ENCODE data around the gene CDHR1.

The CDHR1 gene

DNA sequence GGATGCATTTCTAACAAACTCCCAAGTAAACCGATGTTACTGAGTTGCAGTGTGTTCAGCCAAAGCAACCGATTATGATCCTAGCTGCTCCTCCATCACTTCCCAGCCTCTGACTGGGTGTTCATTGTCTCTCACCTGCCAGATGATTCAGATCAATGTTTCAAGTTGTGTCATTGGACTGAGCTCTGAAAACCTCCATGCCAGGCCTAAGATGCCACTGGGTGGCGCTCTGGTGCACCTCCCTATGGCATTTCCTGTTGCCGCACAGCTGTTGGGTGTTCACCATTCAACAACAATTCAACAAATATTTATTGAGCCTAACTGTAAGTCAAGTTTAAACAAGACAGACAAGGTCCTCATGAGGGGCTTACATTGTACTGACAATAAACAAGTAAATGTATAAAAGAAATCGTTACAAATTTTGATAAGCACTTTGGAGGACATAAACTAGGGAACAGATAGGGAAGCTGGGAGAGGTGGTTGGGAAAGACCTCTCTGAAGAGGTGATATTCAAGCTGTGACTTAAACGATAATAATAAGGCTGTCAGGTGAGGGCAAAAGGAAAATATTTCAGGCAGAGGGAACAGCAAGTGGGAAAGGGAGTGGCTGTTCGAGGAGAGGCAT lies 73.3 kb downstream of the CDHR1 start:
- no peaks in the 10 kb centered on the region for H3K36me3 ChIP-seq (ENCODE audit: low read length)
- H3K27me3 ChIP-seq (ENCODE audit: low read length): no peaks in the 10 kb centered on the region
- no peak overlapping the region for H3K9ac ChIP-seq (ENCODE audit: low read length)
- H2AFZ ChIP-seq (ENCODE audit: low read depth, low read length, severe bottlenecking): no peak overlapping the region
- no peak overlapping the region for H3K4me2 ChIP-seq (ENCODE audit: low read depth, low read length, poor library complexity, severe bottlenecking)
- H3K9me3 ChIP-seq (ENCODE audit: insufficient read depth, low read length): no peaks in the 10 kb centered on the region
- TF ChIP-seq, protein P1, sequence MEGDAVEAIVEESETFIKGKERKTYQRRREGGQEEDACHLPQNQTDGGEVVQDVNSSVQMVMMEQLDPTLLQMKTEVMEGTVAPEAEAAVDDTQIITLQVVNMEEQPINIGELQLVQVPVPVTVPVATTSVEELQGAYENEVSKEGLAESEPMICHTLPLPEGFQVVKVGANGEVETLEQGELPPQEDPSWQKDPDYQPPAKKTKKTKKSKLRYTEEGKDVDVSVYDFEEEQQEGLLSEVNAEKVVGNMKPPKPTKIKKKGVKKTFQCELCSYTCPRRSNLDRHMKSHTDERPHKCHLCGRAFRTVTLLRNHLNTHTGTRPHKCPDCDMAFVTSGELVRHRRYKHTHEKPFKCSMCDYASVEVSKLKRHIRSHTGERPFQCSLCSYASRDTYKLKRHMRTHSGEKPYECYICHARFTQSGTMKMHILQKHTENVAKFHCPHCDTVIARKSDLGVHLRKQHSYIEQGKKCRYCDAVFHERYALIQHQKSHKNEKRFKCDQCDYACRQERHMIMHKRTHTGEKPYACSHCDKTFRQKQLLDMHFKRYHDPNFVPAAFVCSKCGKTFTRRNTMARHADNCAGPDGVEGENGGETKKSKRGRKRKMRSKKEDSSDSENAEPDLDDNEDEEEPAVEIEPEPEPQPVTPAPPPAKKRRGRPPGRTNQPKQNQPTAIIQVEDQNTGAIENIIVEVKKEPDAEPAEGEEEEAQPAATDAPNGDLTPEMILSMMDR (IDR thresholded peaks at IDR 0.05; ENCODE audit: insufficient read depth, low read length, poor library complexity, severe bottlenecking): peak; percentile 55
- TF ChIP-seq EZH2phosphoT487 (conservative IDR thresholded peaks at IDR 0.05; ENCODE audit: low read length): no peak
- no peaks in the 10 kb centered on the region for H4K20me1 ChIP-seq (ENCODE audit: low read depth, low read length)
- no peaks in the 10 kb centered on the region for H3F3A ChIP-seq (ENCODE audit: insufficient read depth)
- no peaks in the 10 kb centered on the region for H3K79me2 ChIP-seq (ENCODE audit: insufficient read depth, low read length)
- H3K4me3 ChIP-seq (ENCODE audit: insufficient read depth, low read length, poor library complexity, severe bottlenecking): no peak overlapping the region
- no peak overlapping the region for H3K27ac ChIP-seq (ENCODE audit: low read depth, low read length)
- no peaks in the 10 kb centered on the region for H3K9me2 ChIP-seq (replicated peaks; ENCODE audit: insufficient read depth, low read length)

DNA sequence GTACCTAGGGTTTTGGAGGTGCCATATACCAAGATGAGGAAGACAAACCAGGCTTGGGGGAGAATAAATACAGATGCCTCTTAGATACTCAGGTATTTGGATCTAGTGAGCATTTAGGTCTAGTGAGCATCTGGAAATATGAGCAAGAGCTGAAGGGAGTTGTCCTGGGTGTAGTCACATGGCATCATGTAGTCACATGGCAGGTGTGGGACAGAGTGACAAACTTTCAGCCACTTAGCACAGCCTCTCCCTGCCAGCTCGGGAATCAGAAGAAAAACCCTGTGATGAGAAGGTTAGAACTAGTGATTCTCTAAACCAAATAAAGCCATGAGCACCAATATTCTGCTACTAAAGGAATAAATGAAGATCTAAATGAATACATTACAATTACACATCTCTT lies 74.8 kb downstream of the CDHR1 start:
- Histone ChIP-seq H3K27ac (ENCODE audit: low read depth, low read length) (no peak overlapping the region), H3F3A (ENCODE audit: insufficient read depth) (no peaks in the 10 kb centered on the region), H2AFZ (ENCODE audit: low read depth, low read length, severe bottlenecking) (no peak overlapping the region), H3K4me2 (ENCODE audit: low read depth, low read length, poor library complexity, severe bottlenecking) (no peak overlapping the region), H3K36me3 (ENCODE audit: low read length) (no peaks in the 10 kb centered on the region), H3K9me2 (replicated peaks; ENCODE audit: insufficient read depth, low read length) (no peaks in the 10 kb centered on the region), H3K9ac (ENCODE audit: low read length) (no peak overlapping the region), H3K9me3 (ENCODE audit: insufficient read depth, low read length) (no peaks in the 10 kb centered on the region), H4K20me1 (ENCODE audit: low read depth, low read length) (no peaks in the 10 kb centered on the region), H3K4me3 (ENCODE audit: insufficient read depth, low read length, poor library complexity, severe bottlenecking) (no peak overlapping the region), H3K79me2 (ENCODE audit: insufficient read depth, low read length) (no peaks in the 10 kb centered on the region), H3K27me3 (ENCODE audit: low read length) (no peaks in the 10 kb centered on the region)
- TF ChIP-seq EZH2phosphoT487 (conservative IDR thresholded peaks at IDR 0.05; ENCODE audit: low read length): no peak
- TF ChIP-seq, protein P1 (IDR thresholded peaks at IDR 0.05; ENCODE audit: insufficient read depth, low read length, poor library complexity, severe bottlenecking): no peak

Data from SU-DHL-6 (cell line).